ENCODE measurements around the gene PGAM2. TPM values are rescaled to one million over a fixed set of nuclear protein-coding genes. Genes with fewer than 3 reads are reported as not detected.

The PGAM2 gene
- total and polyA plus RNA-seq, 8 donors: 0.92 to 5.8 (median 3.7) TPM; not detected in 4

GRCh38 chr7:44056681-44057080 is 8.7 kb downstream of the PGAM2 start:
- Histone ChIP-seq H3K9me3 (no peaks in the 10 kb centered on the region), H3K27me3 (no peaks in the 10 kb centered on the region), H3K4me3 (no peak overlapping the region), H3K4me1 (no peaks in the 10 kb centered on the region), H3K36me3 (peaks cover 67 to 100% (median 99%) of the 10 kb centered on the region in 4 donors), H3K27ac (no peak overlapping the region)
- WGBS, 5 donors: 94 to 100% (median 95%) methylated on average over 3 to 7 of the region's 7 CpGs
- DNase-seq: no peak
- TF ChIP-seq CTCF (IDR thresholded peaks at IDR 0.05) (no peak), EP300 (IDR thresholded peaks at IDR 0.05) (no peak), POLR2A (IDR thresholded peaks at IDR 0.05) (no peak), POLR2AphosphoS5 (IDR thresholded peaks at IDR 0.05) (no peak)
- intact Hi-C loops (cut with DNase I; ENCODE audit: low total_unique reads): no loop called here

GRCh38 chr7:44052771-44053365 is 12.5 kb downstream of the PGAM2 start:
- WGBS, 5 donors: 89 to 94% (median 93%) methylated on average over 11 to 12 of the region's 12 CpGs
- peak in 1 of 2 donors; percentile 14 for DNase-seq
- intact Hi-C loops (cut with DNase I; ENCODE audit: low total_unique reads): no loop called here
- H3K4me3 ChIP-seq: no peak overlapping the region
- peaks cover 50 to 86% (median 84%) of the 10 kb centered on the region in 4 donors for H3K36me3 ChIP-seq
- peaks cover 12 to 27% (median 23%) of the 10 kb centered on the region in 4 donors for H3K4me1 ChIP-seq
- H3K27me3 ChIP-seq: no peaks in the 10 kb centered on the region
- no peak for TF ChIP-seq POLR2A (IDR thresholded peaks at IDR 0.05)
- no peak for TF ChIP-seq EP300 (IDR thresholded peaks at IDR 0.05)
- no peak for TF ChIP-seq POLR2AphosphoS5 (IDR thresholded peaks at IDR 0.05)
- no peak for TF ChIP-seq CTCF (IDR thresholded peaks at IDR 0.05)
- no peaks in the 10 kb centered on the region for H3K9me3 ChIP-seq
- H3K27ac ChIP-seq: no peak overlapping the region

GRCh38 chr7:44051611-44052220 is 13.7 kb downstream of the PGAM2 start:
- 87 to 99% (median 94%) methylated on average over 5 of the region's 5 CpGs for WGBS, 5 donors
- H3K4me3 ChIP-seq: no peak overlapping the region
- no peak for DNase-seq
- peaks cover 14 to 38% (median 34%) of the 10 kb centered on the region in 4 donors for H3K4me1 ChIP-seq
- no peaks in the 10 kb centered on the region for H3K27me3 ChIP-seq
- intact Hi-C loops (cut with DNase I; ENCODE audit: low total_unique reads): no loop called here
- H3K27ac ChIP-seq: no peak overlapping the region
- TF ChIP-seq POLR2AphosphoS5 (IDR thresholded peaks at IDR 0.05) (no peak), CTCF (IDR thresholded peaks at IDR 0.05) (no peak), POLR2A (IDR thresholded peaks at IDR 0.05) (no peak), EP300 (IDR thresholded peaks at IDR 0.05) (no peak)
- H3K36me3 ChIP-seq: peaks cover 39 to 77% (median 75%) of the 10 kb centered on the region in 4 donors
- no peaks in the 10 kb centered on the region for H3K9me3 ChIP-seq

GRCh38 chr7:44050915-44051560 is 14.3 kb downstream of the PGAM2 start:
- WGBS, 5 donors: 82 to 92% (median 90%) methylated on average over 8 of the region's 8 CpGs
- Histone ChIP-seq H3K9me3 (no peaks in the 10 kb centered on the region), H3K36me3 (peaks cover 34 to 76% (median 73%) of the 10 kb centered on the region in 4 donors), H3K4me1 (peaks cover 21 to 45% (median 40%) of the 10 kb centered on the region in 4 donors), H3K4me3 (no peak overlapping the region), H3K27me3 (no peaks in the 10 kb centered on the region), H3K27ac (no peak overlapping the region)
- peak in 1 of 2 donors; percentile 9 for DNase-seq
- no peak for TF ChIP-seq EP300 (IDR thresholded peaks at IDR 0.05)
- no peak for TF ChIP-seq POLR2A (IDR thresholded peaks at IDR 0.05)
- no peak for TF ChIP-seq POLR2AphosphoS5 (IDR thresholded peaks at IDR 0.05)
- no peak for TF ChIP-seq CTCF (IDR thresholded peaks at IDR 0.05)
- intact Hi-C loops (cut with DNase I; ENCODE audit: low total_unique reads): no loop called here
